ENCODE measurements around the gene TPST2. TPM values are rescaled to one million over a fixed set of nuclear protein-coding genes. Genes with fewer than 3 reads are reported as not detected.

Gene TPST2
- total RNA-seq, 1 experiment from 2014 or later: 50.1 TPM

DNA sequence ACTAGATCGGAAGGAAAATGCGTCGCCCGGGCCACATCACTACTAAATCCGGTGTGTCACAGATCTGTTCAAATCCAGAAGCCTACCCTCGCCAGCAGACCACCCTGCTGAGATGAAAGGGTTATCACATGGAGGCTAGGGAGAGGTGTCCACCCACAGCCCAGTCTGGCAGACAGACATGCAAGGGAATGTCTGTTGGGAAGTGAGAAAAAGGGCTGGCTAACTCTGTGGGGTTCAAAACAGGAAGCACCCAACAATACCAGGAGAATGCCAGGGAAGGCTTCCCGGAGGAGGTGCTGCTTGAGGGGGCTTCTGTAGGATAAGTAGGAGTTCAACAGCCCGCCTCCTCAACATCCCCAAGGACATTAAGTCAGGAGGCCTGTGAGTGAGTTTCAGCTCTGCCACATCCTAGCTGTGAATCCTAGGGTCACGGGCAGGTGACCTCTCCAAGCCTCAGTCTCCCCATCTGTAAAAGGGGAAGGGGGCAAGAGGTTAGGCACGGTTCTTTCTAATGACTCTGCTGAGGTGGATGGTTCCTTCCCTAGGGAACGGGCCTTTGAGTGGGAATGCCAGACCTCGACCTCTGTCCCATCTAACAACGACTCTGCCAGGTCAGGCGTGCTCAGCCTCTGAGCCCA is 1.1 kb downstream of the TPST2 start:
- H3K27ac Mint-ChIP-seq: peak overlapping the region in 2 of 3 experiments; percentile 57 to 91; a peak in 3 of 7 replicates
- Histone ChIP-seq H3T11ph (ENCODE audit: low read length) (no peak overlapping the region), H3K79me2 (ENCODE audit: insufficient read depth, low read length) (peaks cover 32% of the 10 kb centered on the region; the same call in 1 of the 2 replicates), H4K8ac (replicated peaks; ENCODE audit: insufficient read length, low read depth, low read length) (no peak overlapping the region), H2BK20ac (ENCODE audit: low read depth, low read length, poor library complexity, severe bottlenecking) (no peak overlapping the region), H3K9me3 (ENCODE audit: control insufficient read depth, low read depth, low read length) (no peaks in the 10 kb centered on the region), H3K23me2 (ENCODE audit: insufficient read length, low read depth, low read length, poor library complexity, severe bottlenecking) (no peaks in the 10 kb centered on the region), H2BK15ac (ENCODE audit: low read depth, low read length) (no peak overlapping the region), H3K14ac (ENCODE audit: insufficient read depth, low read length) (no peak overlapping the region), H3K27ac (ENCODE audit: insufficient read length, low read depth, low read length) (no peak overlapping the region), H2AK5ac (ENCODE audit: insufficient read length, low read length) (no peak overlapping the region), H2BK12ac (ENCODE audit: insufficient read length, low read depth, low read length) (no peak overlapping the region), H3K18ac (ENCODE audit: insufficient read length, low read depth, low read length) (no peak overlapping the region), H4K5ac (ENCODE audit: insufficient read length, low read depth, low read length) (no peak overlapping the region), H3K9ac (ENCODE audit: extremely low read depth, insufficient read length, low read length) (peak overlapping the region; percentile 51), H4K91ac (ENCODE audit: insufficient read length, low read depth, low read length) (no peak overlapping the region), H4K20me1 (ENCODE audit: control insufficient read depth, insufficient read depth, insufficient read length) (no peaks in the 10 kb centered on the region), H2AFZ (ENCODE audit: low read length) (no peak overlapping the region), H3K4me1 (ENCODE audit: insufficient read depth, low read length) (peaks cover 5% of the 10 kb centered on the region; the same call in 1 of the 2 replicates), H3K56ac (ENCODE audit: insufficient read length, low read depth, low read length) (no peak overlapping the region), H3K4me2 (ENCODE audit: insufficient read depth, insufficient read length, low read length) (peak overlapping the region; percentile 79), H2BK5ac (ENCODE audit: insufficient read length, low read length) (no peak overlapping the region), H3K4ac (ENCODE audit: low read depth, low read length) (no peak overlapping the region), H3K23ac (ENCODE audit: insufficient read length, low read depth, low read length) (no peak overlapping the region), H2BK120ac (ENCODE audit: low read depth, low read length, poor library complexity, severe bottlenecking) (no peak overlapping the region), H3K27me3 (ENCODE audit: insufficient read depth, low read length) (no peaks in the 10 kb centered on the region), H3K79me1 (ENCODE audit: insufficient read depth, low read depth, low read length, poor library complexity, severe bottlenecking) (peaks cover 2% of the 10 kb centered on the region)
- H3K9me3 Mint-ChIP-seq: peaks cover 0 to 3% of the 10 kb centered on the region in 2 experiments; a peak in 2 of 5 replicates
- WGBS (ENCODE audit: extremely low coverage, insufficient read length, low lambda C conversion rate): no CpG with 5 or more reads among the region's 14 CpGs
- H3K27me3 Mint-ChIP-seq (ENCODE audit: low read depth): peaks cover 3% of the 10 kb centered on the region
- H3K4me1 Mint-ChIP-seq: peaks cover 45 to 56% of the 10 kb centered on the region in 2 experiments
- peaks cover 15 to 21% (median 20%) of the 10 kb centered on the region in 3 experiments for H3K36me3 Mint-ChIP-seq (ENCODE audit: insufficient read depth in 1 of 3, low read depth in 3 of 3)
- no peak for DNase-seq
- H3K4me3 Mint-ChIP-seq: peak overlapping the region; percentile 85 to 93
- TF ChIP-seq, protein P1, sequence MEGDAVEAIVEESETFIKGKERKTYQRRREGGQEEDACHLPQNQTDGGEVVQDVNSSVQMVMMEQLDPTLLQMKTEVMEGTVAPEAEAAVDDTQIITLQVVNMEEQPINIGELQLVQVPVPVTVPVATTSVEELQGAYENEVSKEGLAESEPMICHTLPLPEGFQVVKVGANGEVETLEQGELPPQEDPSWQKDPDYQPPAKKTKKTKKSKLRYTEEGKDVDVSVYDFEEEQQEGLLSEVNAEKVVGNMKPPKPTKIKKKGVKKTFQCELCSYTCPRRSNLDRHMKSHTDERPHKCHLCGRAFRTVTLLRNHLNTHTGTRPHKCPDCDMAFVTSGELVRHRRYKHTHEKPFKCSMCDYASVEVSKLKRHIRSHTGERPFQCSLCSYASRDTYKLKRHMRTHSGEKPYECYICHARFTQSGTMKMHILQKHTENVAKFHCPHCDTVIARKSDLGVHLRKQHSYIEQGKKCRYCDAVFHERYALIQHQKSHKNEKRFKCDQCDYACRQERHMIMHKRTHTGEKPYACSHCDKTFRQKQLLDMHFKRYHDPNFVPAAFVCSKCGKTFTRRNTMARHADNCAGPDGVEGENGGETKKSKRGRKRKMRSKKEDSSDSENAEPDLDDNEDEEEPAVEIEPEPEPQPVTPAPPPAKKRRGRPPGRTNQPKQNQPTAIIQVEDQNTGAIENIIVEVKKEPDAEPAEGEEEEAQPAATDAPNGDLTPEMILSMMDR (conservative IDR thresholded peaks at IDR 0.05): no peak

Measured in H9 (cell line).